Raji (cell line): Measurements from ENCODE around the gene HBA2.
"Not testable (repeated sequence)": the region's sequence is repeated elsewhere in the genome, so short reads cannot be mapped to it uniquely, and the experiment has no call there.

Experiments
- POLR2A ChIP-seq: IDR thresholded peaks from 2 replicates; pipeline ENCODE4 v1.6.1; 2011; ENCODE audit warnings: low read depth, low read length, control low read depth; ENCODE audit not compliant: insufficient read depth

Gene HBA2

GRCh38 chr16:172374-172941 is at the start of gene HBA2:
TSS of gene HBA2 (plus strand) at chr16:172876. CDS start at chr16:172913, 37 bp downstream.
- TF ChIP-seq POLR2A: not testable (repeated sequence)

- TF ChIP-seq POLR2A: no peak
These were observed 47.7 kb upstream of the HBA2 start for GRCh38 chr16:125011-125410.

GRCh38 chr16:129075-129474 is 43.6 kb upstream of the HBA2 start:
- no peak for TF ChIP-seq POLR2A

GRCh38 chr16:130533-131173 is 42.0 kb upstream of the HBA2 start:
- TF ChIP-seq POLR2A: no peak

GRCh38 chr16:132120-132519 is 40.6 kb upstream of the HBA2 start:
- TF ChIP-seq POLR2A: no peak

GRCh38 chr16:133716-134115 is 39.0 kb upstream of the HBA2 start:
- TF ChIP-seq POLR2A: no peak

GRCh38 chr16:138049-138417 is 34.6 kb upstream of the HBA2 start:
- no peak for TF ChIP-seq POLR2A

GRCh38 chr16:140175-140857 is 32.4 kb upstream of the HBA2 start:
- TF ChIP-seq POLR2A: no peak

GRCh38 chr16:142405-142967 is 30.2 kb upstream of the HBA2 start:
- no peak for TF ChIP-seq POLR2A

GRCh38 chr16:143047-143446 is 29.6 kb upstream of the HBA2 start:
- no peak for TF ChIP-seq POLR2A

- no peak for TF ChIP-seq POLR2A
These were observed 29.2 kb upstream of the HBA2 start for GRCh38 chr16:143456-143855.

- no peak for TF ChIP-seq POLR2A
These were observed 27.9 kb upstream of the HBA2 start for GRCh38 chr16:144797-145252.

- no peak for TF ChIP-seq POLR2A
These were observed 26.0 kb upstream of the HBA2 start for GRCh38 chr16:146646-147045.

GRCh38 chr16:149024-149660 is 23.5 kb upstream of the HBA2 start:
- TF ChIP-seq POLR2A: no peak
